Femur (tissue), 1 donor: ENCODE results near the gene TBC1D10A.

Experiments
- DNase-seq: peaks from one replicate; pipeline ENCODE4 v3.0.0-alpha.2; 2017

The TBC1D10A gene

DNA sequence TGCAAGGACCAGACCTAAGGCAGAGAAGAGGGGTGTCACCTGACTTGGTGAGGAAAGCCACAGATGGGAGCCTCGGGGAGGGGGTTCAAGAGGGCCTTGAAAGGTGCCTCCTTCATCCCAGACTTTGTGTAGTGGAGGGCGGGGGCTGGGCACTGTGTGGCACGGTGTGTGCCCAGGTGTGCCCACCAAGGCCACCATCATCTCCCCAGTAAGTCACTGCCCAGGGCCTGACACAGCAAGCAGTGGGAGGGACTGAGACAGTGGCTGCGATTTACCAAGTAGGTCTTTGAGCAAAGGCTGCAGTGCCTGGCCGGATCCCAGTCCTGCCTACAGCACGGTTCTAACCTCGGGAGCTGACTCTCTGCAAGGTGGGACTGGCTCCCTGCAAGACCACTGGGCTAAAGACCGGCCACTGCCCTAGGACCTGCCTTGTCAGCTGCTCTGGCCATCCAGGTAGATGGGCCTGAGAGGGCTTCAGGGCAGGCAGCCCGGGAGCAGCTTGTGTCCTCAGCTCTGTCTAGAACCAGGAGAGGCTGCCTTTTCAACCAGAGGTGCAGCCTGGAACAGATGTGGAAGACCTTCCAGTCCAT is 61.5 kb downstream of the TBC1D10A start:
- DNase-seq, result no peak

DNA sequence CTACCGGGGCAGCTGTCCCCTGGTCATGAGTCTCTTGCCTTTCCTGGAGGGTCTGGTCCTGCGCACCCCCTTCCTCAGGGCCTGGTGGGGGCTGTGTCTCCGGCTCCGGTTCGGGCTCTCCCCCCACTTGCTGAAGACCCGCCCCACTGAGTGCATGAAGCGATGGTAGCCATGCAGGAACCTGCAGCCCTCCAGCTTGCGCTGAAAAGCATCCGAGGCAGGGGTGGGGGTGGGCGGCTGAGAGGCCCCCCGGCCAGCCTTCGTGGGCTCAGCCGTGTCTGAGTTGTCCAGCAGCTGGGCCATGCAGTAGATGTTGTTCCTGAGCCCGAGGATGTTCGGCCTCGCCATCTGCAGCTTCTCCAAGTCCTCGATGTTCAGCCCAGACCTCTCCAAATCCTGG is 62.9 kb downstream of the TBC1D10A start:
- no peak for DNase-seq

DNA sequence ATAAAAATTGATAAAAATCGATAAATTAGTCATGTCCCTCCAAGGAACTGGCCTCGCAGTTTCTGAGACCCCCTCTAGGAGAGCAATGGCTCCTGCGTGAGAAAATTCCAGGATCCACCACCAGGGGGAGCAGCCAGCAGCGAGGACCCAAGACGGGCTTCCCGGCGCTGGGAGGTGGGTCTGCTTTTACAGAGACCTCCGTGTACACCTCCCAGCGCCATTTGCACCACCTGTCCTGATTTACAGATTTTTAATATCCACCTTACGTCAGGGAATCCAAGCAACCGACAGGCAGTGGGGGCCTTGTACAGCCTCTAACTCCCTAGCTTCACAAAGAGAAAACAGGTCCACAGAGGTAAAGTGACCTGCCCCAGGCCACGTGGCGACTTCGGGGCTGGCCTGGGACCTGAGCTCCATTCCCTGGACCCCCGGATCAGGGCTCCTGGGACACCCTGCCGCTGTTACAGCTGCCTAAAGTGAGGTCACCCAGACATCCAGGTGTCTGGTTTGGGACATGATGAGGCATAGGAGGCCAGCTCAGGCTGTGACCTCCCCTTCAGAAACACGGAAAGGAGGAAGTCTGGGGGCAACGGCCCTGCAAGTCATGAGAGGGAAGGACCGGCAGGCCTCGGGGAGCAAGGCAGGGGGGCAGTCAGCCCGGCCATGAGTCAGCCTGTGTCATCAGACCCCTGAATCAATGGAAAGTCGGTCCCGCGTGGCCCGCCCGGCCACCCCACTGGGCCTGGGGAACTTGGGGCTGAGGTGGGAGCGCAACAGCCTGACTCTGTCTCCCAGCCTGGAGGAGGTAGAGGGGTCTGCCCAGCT is 63.6 kb downstream of the TBC1D10A start:
- peak; percentile 85 for DNase-seq

DNA sequence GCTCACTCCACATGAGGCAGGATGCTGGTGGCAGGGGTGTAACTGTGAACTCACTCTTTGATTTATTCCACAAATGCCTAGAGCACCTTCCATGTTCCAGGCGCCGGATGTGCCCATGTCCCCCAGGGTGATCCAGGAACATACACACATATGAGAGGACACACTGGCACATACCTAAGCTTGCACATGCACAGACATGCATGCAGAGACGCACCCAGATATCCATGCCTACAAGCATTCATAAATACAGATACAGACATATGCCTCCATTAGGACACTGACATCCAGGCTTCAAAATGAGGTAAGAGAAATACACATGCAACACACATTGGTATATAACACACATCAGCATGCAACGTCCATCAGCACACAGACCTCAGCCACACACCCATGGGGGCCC is 64.6 kb downstream of the TBC1D10A start:
- no peak for DNase-seq

DNA sequence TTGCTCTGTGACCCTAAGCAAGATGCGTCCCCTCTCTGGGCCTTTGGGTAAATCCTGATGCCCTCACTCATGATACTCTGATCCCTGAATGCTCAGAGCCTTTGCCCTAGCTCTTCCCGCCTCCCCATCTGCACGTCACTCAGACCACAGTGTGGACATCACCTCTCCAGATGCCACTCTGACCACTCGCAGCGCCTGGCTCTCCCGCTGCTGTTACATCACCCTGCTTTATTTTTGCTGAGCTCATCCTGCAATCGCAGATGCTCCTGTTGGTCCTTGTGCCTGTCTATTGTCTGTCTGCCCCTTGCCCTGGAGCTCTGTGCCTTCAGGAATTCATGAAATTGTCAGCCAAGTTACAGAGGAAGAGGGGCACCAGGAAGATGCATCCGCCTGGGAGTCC is 65.6 kb downstream of the TBC1D10A start:
- DNase-seq, result no peak

DNA sequence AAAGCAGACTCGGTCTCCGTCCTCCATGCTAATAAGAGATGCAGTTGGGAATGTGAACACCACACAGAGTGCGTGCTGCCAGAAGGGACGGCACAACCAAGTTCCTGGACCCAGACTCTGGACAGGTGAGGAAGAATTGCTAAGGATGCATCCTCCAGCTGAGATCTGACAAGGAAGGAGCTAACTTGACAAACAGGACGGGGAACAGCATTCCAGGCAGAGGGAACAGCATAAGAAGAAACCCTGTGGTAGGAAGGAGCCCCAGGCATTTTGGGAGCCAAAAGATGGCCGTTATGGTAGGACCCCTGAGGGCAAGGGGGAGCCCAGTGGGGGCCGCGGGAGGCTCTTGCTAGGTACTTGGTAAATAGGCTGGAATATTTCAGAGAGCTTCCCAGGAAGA is 66.1 kb downstream of the TBC1D10A start:
- DNase-seq, result no peak

DNA sequence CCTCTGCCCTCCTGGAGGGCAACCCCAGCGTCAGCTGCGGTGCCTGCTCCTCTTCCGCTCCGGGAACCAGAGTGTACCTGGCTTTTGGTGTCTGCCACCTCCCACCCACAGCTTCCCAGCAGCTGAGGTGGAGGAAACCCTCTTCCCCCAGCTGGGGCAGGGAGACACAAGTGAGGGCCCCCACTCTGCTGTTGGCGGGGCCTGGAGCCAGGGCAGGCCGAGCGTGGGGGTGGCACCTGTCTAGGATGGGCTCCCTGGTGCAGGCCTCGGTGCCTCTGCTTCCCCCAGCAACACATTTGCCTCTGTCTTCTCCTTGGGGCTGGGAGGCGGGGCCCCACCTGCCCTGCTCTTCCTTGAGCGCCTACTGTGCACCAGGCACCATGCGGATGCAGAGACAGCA is 66.5 kb downstream of the TBC1D10A start:
- DNase-seq, result no peak

DNA sequence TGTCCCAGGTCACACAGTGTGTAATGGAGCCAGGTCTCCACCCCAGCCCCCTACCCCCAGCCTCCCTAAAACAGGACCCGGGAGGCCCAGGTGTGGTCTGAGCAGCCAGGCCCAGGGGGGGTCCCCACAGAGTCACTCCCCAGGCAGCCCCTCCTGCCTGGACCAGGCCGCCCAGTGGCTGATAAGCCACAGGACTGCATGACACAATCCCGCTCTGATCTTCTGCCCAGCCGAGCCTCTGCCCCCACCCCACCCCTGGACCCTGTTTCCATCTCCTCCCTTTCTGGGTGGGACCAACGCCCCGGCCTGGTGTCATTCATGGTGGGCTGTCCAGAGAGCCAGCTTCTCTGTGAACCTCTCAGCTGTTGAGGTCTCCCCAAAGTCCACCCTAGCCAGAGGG is 72.4 kb downstream of the TBC1D10A start:
- no peak for DNase-seq

DNA sequence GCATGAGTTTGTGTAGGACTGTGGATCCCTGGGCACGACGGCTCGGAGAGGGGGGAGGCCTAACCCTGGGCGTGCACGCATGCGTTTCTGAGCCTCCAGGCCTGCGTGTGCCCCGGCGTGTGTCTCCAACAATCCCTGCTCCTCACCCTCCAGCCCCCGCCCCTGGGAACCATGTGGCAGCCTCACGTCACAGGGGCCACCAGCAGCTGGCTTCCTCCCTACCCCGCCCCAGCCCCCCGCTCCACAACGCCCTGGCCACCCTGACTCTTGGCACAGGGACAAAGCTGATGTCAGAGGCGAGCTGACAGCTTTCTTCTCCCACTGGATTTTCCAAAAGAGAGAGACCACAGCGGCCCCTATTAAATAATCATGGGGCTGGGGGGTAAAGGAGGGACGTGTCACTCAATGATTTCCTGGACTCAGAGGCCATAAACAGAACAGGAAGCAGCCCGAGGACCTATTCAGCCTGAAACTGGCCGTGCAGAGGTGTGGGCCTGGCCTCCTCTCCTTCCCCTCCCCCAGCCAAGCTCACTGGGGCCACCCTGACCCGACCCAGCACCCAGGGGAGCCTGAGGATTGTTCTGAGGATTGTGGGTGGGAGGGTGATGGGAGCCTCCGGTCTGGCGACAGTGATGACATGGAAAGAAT is 73.4 kb downstream of the TBC1D10A start:
- peak; percentile 85 for DNase-seq

DNA sequence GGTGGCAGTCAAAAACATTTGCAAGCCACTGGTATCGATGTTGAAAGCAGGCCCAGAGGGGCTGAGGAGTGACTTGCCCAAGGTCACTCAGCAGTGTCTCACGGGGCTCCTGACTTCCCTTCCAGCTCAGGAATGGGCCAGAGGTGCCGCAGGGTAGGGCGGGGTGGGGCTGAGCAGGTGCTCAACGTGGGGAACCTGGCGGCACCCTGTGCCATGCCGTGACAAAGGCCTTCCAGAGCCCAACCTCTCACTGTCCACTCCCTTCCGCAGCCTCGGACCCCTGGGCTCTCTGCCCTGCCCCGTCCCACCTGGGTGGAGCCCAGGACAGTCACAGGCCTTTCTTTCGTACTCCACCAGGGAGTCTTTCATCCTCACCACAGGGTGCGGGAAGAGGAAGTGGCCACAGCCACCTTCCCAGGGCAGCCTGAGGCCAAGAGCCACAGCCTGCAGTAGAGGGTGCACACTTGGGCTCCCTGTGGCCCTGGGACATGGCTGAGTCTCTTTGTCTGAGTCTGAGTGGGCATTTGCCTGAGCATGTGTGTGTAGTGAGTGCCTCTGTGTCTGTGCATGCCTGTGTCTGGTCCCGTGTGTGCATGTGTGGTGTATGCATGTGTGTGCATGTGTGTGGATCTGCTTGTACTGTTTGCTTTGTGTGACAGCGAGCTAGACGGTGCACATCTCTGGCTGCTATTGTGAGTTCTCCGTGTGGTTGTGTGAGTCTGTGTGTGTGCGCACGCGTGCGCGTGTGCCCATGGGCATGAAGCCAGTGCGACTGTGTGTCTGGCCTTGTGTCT is 74.1 kb downstream of the TBC1D10A start:
- no peak for DNase-seq

DNA sequence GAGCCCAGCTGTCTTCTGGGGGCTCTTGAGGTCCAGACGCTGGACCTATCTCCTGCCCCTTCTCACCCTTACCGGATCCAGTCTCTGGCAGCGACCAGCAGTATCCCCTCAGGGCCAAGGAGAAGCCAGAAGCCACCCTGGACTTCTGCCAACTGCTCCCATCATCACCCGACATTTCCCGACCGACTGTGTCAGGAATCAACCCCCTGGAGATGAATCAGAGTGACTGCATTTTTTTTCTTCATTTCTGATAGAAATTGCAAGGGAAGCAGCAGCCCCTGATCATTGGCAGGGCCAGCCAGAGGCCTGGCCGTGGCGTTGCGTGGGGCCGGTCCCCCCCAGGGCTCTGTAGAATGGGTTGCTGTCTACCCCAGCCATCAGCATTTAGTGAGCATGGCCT is 75.0 kb downstream of the TBC1D10A start:
- DNase-seq, result no peak

DNA sequence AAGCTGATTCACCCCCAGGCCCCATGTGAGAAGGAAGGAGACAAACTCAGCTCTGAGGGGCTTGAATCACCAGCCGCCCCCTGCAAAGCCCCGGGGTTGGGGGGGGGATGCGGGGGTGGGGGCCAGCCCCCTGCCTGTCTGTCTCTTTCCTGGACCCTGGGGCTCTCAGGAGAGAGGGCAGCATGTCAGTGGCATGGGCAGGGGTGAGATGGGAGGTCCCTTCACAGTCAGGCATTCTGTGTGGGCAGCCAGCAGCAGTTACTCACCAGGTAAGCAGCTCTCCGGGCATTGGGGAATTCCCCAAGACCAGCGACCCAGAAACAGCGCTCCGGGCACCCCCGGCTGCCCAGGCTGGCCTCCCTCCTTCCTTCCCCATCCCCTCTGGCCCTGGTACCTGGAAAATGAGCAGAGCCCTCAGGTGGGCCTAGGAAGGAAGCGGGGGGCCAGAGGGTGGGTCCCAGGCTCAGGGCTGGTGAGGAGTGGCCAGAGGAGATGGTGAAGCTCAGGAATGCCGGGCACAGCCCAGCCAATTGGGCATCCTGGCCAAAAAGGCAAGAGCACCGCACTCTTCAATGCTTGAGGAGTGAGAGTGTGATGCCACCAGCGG is 76.0 kb downstream of the TBC1D10A start:
- DNase-seq, result no peak

DNA sequence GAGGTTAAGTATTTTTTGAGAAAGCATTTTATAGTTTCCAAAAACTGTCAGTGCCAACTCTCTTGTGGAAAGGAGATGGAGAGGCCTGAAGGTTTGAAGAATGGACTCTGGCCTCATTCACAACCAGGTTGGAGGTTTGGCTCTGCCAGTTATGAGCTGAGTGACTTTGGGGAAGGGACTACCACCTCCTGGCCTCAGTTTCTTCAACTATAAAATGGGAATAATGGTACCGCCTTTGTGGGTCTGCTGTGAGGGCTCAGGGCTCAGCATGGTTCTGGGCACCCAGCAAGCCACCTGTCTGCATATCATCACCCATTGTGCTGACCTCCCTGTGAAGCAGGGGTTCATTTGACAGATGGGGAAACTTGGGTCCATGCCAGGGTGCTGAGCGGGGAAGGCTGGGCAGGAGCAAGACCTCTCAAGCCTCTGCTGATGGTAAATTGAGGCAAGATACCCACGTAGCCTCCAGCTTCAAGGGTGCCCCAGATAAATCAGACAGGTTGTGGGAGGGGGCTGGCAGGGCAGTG is 76.6 kb downstream of the TBC1D10A start:
- DNase-seq, result no peak

DNA sequence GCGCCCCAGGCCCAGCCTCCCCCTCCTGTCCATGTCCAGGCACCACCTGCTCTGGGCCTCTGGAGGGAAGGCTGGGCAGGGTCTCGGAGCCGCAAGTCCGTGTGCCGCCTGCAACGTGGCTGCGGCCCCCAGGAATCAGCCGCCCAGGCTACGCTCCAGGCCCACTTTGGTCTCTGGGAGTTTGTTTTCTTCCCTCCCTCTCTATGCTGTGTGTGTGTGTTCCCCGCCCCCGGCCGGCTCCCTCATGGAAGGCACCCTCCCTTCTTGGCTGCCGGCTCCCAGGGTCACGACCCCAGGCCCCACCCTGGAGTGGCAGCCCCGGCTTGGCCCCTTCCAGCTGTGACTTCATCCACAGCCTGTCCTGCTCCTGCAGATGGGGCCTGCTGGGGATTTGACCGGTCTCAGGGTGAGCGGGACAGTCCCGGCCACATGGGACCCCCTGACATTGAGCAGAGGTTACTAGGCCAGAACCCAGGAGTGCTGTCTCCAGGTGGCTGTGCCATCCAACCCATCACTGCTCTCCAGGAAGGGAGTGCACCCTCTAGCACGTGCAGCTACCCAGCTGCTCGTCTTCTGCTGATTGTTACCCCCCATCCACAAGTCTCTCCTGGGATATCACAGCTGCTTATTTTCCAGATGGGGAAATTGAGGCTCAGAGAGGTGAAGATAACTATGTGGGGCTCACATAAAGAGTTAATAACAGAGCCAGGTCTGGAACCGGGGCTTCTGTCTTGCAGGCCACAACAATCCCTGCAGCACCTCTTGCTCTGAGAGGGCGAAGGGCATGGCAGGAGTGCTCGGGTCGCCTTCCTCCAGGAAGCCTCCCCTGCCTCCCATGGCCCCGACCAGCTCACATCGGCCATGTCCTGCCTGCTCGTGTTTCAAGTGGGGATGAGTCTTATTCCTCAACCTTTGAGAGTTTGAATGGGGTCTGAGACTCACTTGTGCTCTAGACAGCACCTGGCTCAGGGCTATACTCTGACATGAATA is 77.4 kb downstream of the TBC1D10A start:
- DNase-seq, result peak; percentile 82

DNA sequence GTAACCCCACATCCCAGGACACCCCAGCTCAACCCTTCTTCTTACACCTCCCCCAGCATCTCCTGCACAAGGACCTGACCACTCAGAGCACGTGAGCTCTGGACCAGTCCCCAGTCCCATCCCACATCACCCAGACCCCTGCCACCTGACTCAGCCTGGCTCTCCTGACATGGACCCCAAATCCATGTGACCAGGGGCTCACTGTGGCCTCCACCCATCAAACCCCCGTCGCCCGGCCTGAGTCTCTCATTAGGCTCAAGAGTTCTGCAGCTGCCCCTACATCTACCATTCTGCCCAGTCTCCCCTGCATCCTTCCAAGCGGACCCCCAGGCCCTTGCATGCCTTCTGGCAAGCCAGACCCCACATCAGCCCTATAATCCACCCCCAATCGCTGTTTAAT is 78.3 kb downstream of the TBC1D10A start:
- no peak for DNase-seq

DNA sequence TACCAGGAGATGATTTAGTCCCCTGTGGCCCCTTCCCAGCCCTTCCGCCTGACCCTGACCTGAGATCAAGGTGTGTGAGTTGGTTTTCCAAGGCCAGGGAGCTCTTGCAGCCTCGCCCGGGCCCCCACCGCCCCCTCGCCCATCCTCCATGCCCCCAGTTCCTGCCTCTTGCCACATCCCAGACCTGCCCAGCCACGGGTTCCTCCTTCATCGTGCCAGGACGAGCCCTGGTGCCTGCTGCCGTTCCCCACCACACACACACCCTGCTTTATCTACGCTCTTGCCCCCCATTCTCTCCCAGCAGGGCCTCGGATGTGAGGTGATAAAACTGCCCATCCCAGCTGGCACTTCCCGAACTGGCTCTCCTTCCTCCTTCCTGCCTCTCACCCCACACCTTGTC is 78.8 kb downstream of the TBC1D10A start:
- DNase-seq, result no peak

DNA sequence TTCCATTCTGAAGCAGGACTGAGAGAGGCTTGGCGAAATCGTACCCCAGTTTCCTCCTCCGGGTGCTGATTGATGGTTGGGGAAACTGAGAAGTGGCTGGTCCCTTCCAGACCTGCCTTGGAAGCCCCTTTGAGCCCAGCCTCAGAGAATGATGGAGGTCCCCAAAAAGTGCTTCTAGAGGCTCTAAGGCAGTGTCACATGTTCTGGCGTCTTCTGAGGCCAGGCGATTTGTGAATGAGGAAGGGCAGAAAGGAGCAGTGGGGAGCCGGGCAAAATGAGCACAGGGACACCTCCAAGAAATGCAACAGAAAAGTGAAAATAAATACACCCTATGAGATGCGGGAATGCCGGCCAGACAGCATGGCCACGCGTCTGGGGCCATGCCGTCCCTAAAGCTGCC is 79.2 kb downstream of the TBC1D10A start:
- DNase-seq, result no peak

DNA sequence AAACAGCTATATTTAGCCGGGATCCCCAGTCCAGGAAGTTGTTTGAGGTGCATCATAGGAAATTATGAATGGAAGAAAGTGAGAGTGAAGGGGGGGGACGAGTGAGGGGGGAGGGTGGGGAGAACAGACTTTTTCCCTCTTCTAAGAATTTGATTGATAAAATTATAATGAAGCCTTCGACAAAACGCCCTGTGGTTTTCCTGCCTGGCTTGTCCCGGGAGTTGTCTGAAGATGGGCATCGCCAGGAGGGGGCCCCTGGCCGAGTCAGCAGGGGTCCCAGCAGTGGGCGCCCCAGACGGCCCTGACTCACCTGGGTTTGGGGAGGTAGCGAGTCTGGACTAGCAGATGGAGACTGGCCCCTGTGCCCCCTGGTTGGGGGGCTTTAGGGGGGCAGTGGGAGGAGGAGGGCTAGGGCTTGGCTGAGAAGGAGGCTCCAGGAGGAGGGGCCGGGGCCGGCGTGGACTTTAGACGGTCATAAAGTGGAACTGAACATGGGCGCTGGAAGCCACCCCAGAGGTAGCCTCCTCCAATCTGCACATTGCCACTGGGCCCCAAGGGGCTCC is 79.8 kb downstream of the TBC1D10A start:
- DNase-seq, result no peak

DNA sequence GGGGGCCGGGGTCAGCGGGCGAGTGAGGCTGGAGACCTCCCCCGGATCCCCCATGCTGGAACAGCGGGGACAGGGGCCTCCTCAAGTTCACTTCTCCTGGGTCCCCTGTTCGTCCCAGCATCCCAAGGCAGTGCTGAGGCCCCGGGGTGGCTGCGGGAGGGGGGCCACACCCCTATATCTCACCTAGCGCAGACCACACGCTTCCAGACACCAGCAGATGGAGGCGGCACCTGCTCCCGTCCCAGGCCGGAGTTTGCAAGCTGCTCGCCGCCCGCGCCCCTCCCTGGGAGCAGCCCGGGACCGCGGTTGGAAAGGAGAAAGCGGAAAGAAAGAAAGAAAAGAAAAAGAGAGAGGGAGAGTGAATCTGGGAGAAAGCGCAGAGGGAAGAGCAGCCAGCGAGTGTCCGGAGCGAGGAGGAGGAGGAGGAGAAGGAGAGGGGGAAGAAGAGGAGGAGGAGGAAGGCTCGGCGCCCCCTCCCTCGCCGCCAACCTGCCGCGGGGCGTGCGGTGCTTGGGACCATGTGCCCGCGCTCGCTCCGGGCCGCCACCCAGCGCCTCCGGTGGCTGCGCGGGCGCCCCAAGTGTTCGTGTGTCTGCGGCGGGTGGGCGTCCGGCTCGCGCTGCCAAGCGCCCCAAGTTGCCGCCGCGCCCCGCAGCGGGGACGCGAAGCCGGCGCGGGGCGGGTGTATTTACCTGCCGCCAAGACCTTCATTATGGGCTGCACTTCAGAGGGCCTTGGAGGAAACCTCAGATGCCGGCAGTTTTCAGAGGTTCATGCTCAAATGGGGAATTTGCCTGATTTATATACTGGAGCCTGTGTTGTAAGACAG is 80.5 kb downstream of the TBC1D10A start, which contains the start of gene LIF:
Gene LIF (minus strand): TSS at position 775 of the 829 bp plus-strand sequence. CDS start 64 bp downstream, at position 711.
- peak; percentile 44 for DNase-seq
